Measurements from ENCODE around the gene TMEM108.

The TMEM108 gene

GRCh38 chr3:133412183-133413132 lies 374.3 kb downstream of the TMEM108 start:
- ChIA-PET POLR2A (interaction anchor here (1.2 kb wide), 1 partner anchor 690 kb away, joined by 3 read pairs; no protein-coding TSS in a partner anchor), CTCF (no interaction called here)
- no peak for TF ChIP-seq CTBP1 (IDR thresholded peaks at IDR 0.05; ENCODE audit: borderline replicate concordance)
- TF ChIP-seq TARDBP (IDR thresholded peaks at IDR 0.05), result no peak
- no peak for TF ChIP-seq FOXM1 (IDR thresholded peaks at IDR 0.05; ENCODE audit: borderline replicate concordance)
- no peak for TF ChIP-seq ELF4 (IDR thresholded peaks at IDR 0.05)
- TF ChIP-seq L3MBTL2 (conservative IDR thresholded peaks at IDR 0.05), result no peak
- no peak for DNase-seq (ENCODE audit: extremely low spot score)

GRCh38 chr3:133413161-133414020 lies 375.2 kb downstream of the TMEM108 start:
- no peak for TF ChIP-seq SUZ12 (IDR thresholded peaks at IDR 0.05)
- TF ChIP-seq L3MBTL2 (conservative IDR thresholded peaks at IDR 0.05), result no peak
- TF ChIP-seq ZNF384 (IDR thresholded peaks at IDR 0.05), result no peak
- no peak for TF ChIP-seq FOXM1 (IDR thresholded peaks at IDR 0.05; ENCODE audit: borderline replicate concordance)
- peak; percentile 54; the same call in 1 of the 2 replicates for TF ChIP-seq CTBP1 (IDR thresholded peaks at IDR 0.05; ENCODE audit: borderline replicate concordance)
- no peak for TF ChIP-seq FOXK2 (IDR thresholded peaks at IDR 0.05)
- TF ChIP-seq BHLHE40 (IDR thresholded peaks at IDR 0.05; ENCODE audit: borderline replicate concordance), result no peak
- TF ChIP-seq LEF1 (IDR thresholded peaks at IDR 0.05; ENCODE audit: borderline replicate concordance), result no peak
- no peak for TF ChIP-seq TARDBP (IDR thresholded peaks at IDR 0.05)
- no peak for TF ChIP-seq NFRKB (IDR thresholded peaks at IDR 0.05)
- TF ChIP-seq PKNOX1 (IDR thresholded peaks at IDR 0.05), result peak; percentile 91
- TF ChIP-seq ARNT (IDR thresholded peaks at IDR 0.05), result no peak
- ChIA-PET CTCF (no interaction called here), POLR2A (interaction anchor here (1.2 kb wide), 1 partner anchor 691 kb away, joined by 3 read pairs; no protein-coding TSS in a partner anchor)
- peak; percentile 65 for DNase-seq (ENCODE audit: extremely low spot score)

GRCh38 chr3:133414021-133414392 lies 375.8 kb downstream of the TMEM108 start:
- no peak for DNase-seq (ENCODE audit: extremely low spot score)
- ChIA-PET CTCF (no interaction called here), POLR2A (interaction anchor here (1.2 kb wide), 1 partner anchor 691 kb away, joined by 3 read pairs; no protein-coding TSS in a partner anchor)
- TF ChIP-seq TARDBP (IDR thresholded peaks at IDR 0.05) (no peak), SUZ12 (IDR thresholded peaks at IDR 0.05) (no peak), ZNF384 (IDR thresholded peaks at IDR 0.05) (no peak), NFRKB (IDR thresholded peaks at IDR 0.05) (no peak), PKNOX1 (IDR thresholded peaks at IDR 0.05) (no peak), L3MBTL2 (conservative IDR thresholded peaks at IDR 0.05) (no peak)

- TF ChIP-seq L3MBTL2 (conservative IDR thresholded peaks at IDR 0.05), result no peak
- no peak for TF ChIP-seq ELF4 (IDR thresholded peaks at IDR 0.05)
- TF ChIP-seq TARDBP (IDR thresholded peaks at IDR 0.05), result no peak
- TF ChIP-seq SP1 (IDR thresholded peaks at IDR 0.05), result no peak
- no peak for TF ChIP-seq BHLHE40 (IDR thresholded peaks at IDR 0.05; ENCODE audit: borderline replicate concordance)
- no peak for TF ChIP-seq LEF1 (IDR thresholded peaks at IDR 0.05; ENCODE audit: borderline replicate concordance)
- no peak for TF ChIP-seq HDGF (IDR thresholded peaks at IDR 0.05; ENCODE audit: borderline replicate concordance)
- no peak for DNase-seq (ENCODE audit: extremely low spot score)
- CTCF ChIA-PET, result no interaction called here
- POLR2A ChIA-PET, result no interaction called here
These were observed 380.2 kb downstream of the TMEM108 start for GRCh38 chr3:133418361-133418760.

GRCh38 chr3:133419151-133419909 lies 381.1 kb downstream of the TMEM108 start:
- ChIA-PET POLR2A (no interaction called here), CTCF (no interaction called here)
- no peak for DNase-seq (ENCODE audit: extremely low spot score)
- no peak for TF ChIP-seq LEF1 (IDR thresholded peaks at IDR 0.05; ENCODE audit: borderline replicate concordance)
- TF ChIP-seq FOXM1 (IDR thresholded peaks at IDR 0.05; ENCODE audit: borderline replicate concordance), result no peak
- TF ChIP-seq L3MBTL2 (conservative IDR thresholded peaks at IDR 0.05), result no peak
- no peak for TF ChIP-seq SUZ12 (IDR thresholded peaks at IDR 0.05)
- no peak for TF ChIP-seq ZNF384 (IDR thresholded peaks at IDR 0.05)
- no peak for TF ChIP-seq NFRKB (IDR thresholded peaks at IDR 0.05)
- no peak for TF ChIP-seq ELF4 (IDR thresholded peaks at IDR 0.05)
- TF ChIP-seq TARDBP (IDR thresholded peaks at IDR 0.05), result no peak
- no peak for TF ChIP-seq ARNT (IDR thresholded peaks at IDR 0.05)
- no peak for TF ChIP-seq SP1 (IDR thresholded peaks at IDR 0.05)
- TF ChIP-seq PKNOX1 (IDR thresholded peaks at IDR 0.05), result no peak
- no peak for TF ChIP-seq CTBP1 (IDR thresholded peaks at IDR 0.05; ENCODE audit: borderline replicate concordance)
